Endometrium (tissue), 2 donors: Measurements from ENCODE around the gene AGXT.

Experiments
- FAIRE-seq: peaks from 2 replicates; lab custom pipeline; 2012; peaks lifted over from hg19 to GRCh38; lab: Jason Lieb, UNC
- donor health status: control.
- donor health status: control.

AGXT gene

DNA sequence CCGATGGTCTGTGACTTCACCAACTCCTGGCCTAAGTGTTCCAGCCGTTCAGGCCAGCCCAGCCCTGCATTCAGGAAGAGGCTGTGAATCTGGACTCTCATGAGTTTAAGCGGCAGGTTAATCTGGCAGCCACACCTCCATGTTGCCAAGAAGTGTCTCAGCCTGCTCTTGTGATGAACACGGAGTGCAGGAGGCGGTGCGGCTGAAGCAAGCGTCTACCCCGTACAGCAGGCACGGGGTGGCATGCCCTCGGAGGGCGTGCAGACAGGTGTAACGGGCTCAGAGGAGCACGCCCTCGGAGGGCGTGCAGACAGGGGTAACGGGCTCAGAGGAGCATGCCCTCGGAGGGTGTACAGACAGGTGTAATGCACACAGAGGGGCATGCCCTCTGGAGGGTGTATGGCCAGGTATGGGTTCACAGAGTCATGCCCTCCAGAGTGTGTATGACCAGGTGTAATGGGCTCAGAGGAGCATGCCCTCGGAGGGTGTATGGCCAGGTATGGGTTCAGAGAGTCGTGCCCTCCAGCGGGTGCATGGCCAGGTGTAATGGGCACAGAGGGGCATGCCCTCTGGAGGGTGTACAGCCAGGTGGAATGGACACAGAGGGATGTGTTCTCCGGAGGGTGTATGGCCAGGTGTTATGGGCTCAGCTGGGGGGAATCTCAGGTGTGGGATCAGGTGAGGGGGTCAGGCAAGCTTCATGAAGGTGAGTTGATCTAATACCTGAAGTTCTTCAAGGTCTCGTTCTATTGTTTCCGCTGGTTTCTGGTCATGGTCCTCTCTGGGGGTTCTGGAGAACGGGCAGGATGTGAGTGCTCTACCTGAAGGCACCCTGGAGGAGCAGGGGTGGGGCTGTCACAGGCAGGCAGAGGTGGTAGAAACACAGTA is 60.1 kb downstream of the AGXT start:
- no peak for FAIRE-seq

DNA sequence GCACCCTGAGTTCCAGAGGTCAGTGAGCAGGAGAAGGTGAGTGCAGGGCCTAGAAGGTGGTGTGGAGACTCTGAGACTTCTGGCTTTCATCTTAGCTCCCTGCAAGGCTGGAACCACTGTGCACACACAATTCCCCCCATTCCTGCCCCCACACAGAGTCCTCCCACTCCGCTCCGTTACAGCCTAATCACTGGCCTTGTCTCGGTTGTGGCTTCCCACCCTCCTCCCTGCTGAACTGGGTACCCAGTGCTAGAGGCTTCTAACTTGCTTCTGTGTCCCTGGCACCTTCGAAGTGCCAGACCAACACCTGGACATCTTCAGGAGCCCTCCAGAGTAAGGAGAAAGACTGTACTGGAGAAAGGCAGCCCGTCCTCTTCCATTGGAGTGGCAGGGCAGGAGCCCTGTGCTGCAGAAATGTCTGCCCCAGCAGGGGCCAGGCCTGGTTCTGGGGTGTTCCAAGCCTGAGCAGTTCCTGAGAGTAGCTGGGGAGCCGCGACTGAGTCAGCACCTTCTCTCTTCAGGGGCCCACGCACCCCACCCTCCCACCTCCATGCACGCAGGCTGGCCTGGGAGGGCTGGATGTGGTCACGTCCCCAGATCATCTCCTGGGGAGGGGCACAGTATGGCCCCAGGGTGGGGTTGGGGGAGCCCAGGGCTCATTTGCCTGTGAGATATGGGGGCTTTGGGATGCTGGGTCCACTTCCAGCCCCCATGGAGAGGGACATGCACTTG is 60.9 kb downstream of the AGXT start:
- FAIRE-seq, result no peak
